ENCODE measurements around the gene ZDHHC22.

- no peak for TF ChIP-seq CTCF (conservative IDR thresholded peaks at IDR 0.05)
- TF ChIP-seq EZH2 (IDR thresholded peaks at IDR 0.05; ENCODE audit: low read depth): no peak
These were observed 42.0 kb downstream of the ZDHHC22 start for GRCh38 chr14:77099425-77100167.

All from PC-9 (cell line).